HG03342 (cell line): ENCODE results near the gene ZSCAN1.
"Not testable (repeated sequence)": the region's sequence is repeated elsewhere in the genome, so short reads cannot be mapped to it uniquely, and the experiment has no call there.

Source experiments
- ATAC-seq: cut with Tn5 transposase; IDR thresholded peaks from one replicate; pipeline ENCODE4 v1.9.1; 2021; ENCODE audit warnings: mild to moderate bottlenecking, moderate library complexity; ENCODE audit not compliant: unreplicated experiment

ZSCAN1 gene

GRCh38 chr19:58033741-58034476 is at the start of gene ZSCAN1:
TSS of gene ZSCAN1 (plus strand) at chr19:58034025. CDS start at chr19:58037837, 3,812 bp downstream.
- ATAC-seq = no peak

- ATAC-seq = no peak
Observed at GRCh38 chr19:57992841-57993240, 41.0 kb upstream of the ZSCAN1 start.

- ATAC-seq = no peak
Observed at GRCh38 chr19:58000677-58001076, 33.1 kb upstream of the ZSCAN1 start.

- ATAC-seq = no peak
Observed at GRCh38 chr19:58001895-58002369, 31.9 kb upstream of the ZSCAN1 start.

GRCh38 chr19:58002384-58003173 is 31.2 kb upstream of the ZSCAN1 start, which contains the start of gene ZNF606:
TSS of gene ZNF606 (minus strand) at chr19:58002820. CDS start at chr19:58001319, 1,501 bp downstream.
- peak; percentile 94 for ATAC-seq

- ATAC-seq = no peak
Observed at GRCh38 chr19:58003174-58003828, 30.5 kb upstream of the ZSCAN1 start.

GRCh38 chr19:58007285-58007684 is 26.5 kb upstream of the ZSCAN1 start:
- ATAC-seq = no peak

- not testable (repeated sequence) for ATAC-seq
Observed at GRCh38 chr19:58008877-58009276, 24.9 kb upstream of the ZSCAN1 start.

GRCh38 chr19:58009301-58009665 is 24.5 kb upstream of the ZSCAN1 start:
- no peak for ATAC-seq

GRCh38 chr19:58009666-58010301 is 24.0 kb upstream of the ZSCAN1 start:
- no peak for ATAC-seq

GRCh38 chr19:58010507-58010906 is 23.3 kb upstream of the ZSCAN1 start:
- no peak for ATAC-seq

- no peak for ATAC-seq
Observed at GRCh38 chr19:58014141-58014540, 19.7 kb upstream of the ZSCAN1 start.

GRCh38 chr19:58020129-58020528 is 13.7 kb upstream of the ZSCAN1 start:
- no peak for ATAC-seq

GRCh38 chr19:58021541-58022282 is 12.1 kb upstream of the ZSCAN1 start:
- no peak for ATAC-seq

GRCh38 chr19:58022283-58022660 is 11.6 kb upstream of the ZSCAN1 start:
- ATAC-seq = no peak

- no peak for ATAC-seq
Observed at GRCh38 chr19:58024661-58025060, 9.2 kb upstream of the ZSCAN1 start.

GRCh38 chr19:58034477-58034793 is 610 bp downstream of the ZSCAN1 start:
- no peak for ATAC-seq

- ATAC-seq = no peak
Observed at GRCh38 chr19:58035863-58036262, 2.0 kb downstream of the ZSCAN1 start.

GRCh38 chr19:58037927-58038687 is 4.3 kb downstream of the ZSCAN1 start:
- no peak for ATAC-seq
